Gastroesophageal sphincter (tissue), 3 donors: Measurements from ENCODE around the gene UAP1L1.

ENCODE experiments used
- POLR2A ChIP-seq, 2 donors: fragments of 450-650 bp; IDR thresholded peaks; one replicate each; pipeline ENCODE4 v1.6.1; 2017; ENCODE audit warnings: antibody characterized with exemption in 2 of 2, mild to moderate bottlenecking in 2 of 2, moderate library complexity in 1 of 2
- POLR2AphosphoS5 ChIP-seq: sonication (generic); formaldehyde crosslinking; IDR thresholded peaks from one replicate; pipeline ENCODE4 v1.6.1; 2017; ENCODE audit warnings: antibody characterized with exemption
- TF ChIP-seq, protein P1 (sequence below), 4 experiments: fragments of 200-600 bp in 2 of 4; fragments of 450-650 bp in 2 of 4; sonication (generic) in 1 of 4; IDR thresholded peaks; one replicate each; pipeline ENCODE4 v1.5.1; 2017 to 2019; ENCODE audit warnings: antibody characterized with exemption in 4 of 4, mild to moderate bottlenecking in 2 of 4, moderate library complexity in 2 of 4

- TF ChIP-seq, protein P1, sequence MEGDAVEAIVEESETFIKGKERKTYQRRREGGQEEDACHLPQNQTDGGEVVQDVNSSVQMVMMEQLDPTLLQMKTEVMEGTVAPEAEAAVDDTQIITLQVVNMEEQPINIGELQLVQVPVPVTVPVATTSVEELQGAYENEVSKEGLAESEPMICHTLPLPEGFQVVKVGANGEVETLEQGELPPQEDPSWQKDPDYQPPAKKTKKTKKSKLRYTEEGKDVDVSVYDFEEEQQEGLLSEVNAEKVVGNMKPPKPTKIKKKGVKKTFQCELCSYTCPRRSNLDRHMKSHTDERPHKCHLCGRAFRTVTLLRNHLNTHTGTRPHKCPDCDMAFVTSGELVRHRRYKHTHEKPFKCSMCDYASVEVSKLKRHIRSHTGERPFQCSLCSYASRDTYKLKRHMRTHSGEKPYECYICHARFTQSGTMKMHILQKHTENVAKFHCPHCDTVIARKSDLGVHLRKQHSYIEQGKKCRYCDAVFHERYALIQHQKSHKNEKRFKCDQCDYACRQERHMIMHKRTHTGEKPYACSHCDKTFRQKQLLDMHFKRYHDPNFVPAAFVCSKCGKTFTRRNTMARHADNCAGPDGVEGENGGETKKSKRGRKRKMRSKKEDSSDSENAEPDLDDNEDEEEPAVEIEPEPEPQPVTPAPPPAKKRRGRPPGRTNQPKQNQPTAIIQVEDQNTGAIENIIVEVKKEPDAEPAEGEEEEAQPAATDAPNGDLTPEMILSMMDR (IDR thresholded peaks at IDR 0.05), result no peak
- TF ChIP-seq POLR2A (IDR thresholded peaks at IDR 0.05) (no peak), POLR2AphosphoS5 (no peak)
These were observed 36.3 kb downstream of the UAP1L1 start for GRCh38 chr9:137113385-137114159.
